ENCODE measurements around the gene FBXL15.

FBXL15 gene

DNA sequence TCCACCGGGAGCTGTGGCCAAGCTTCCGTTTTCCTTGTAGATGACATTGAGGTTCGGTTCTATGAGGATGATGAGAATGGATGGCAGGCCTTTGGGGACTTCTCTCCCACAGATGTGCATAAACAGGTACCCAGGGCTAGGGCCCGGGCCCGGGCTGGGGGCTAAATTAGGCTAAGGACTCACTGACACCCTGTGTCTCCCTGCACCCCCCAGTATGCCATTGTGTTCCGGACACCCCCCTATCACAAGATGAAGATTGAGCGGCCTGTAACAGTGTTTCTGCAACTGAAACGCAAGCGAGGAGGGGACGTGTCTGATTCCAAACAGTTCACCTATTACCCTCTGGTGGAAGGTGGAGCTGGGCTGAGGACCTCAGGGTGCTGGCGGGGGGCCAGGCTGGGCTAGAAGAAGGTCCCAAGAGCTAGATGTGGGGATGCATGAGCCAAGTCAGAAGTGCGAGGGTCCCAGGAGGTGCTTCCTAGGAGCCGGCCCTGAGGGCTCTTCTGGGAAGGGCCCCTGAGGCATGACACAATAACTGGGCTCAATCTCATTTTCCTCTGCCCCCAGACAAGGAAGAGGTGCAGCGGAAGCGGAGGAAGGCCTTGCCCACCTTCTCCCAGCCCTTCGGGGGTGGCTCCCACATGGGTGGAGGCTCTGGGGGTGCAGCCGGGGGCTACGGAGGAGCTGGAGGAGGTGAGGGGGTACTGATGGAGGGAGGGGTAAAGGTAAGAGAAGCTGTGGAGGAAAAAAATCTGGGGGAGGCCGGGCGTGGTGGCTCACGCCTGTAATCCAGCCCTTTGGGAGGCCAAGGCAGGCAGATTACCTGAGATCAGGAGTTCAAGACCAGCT, 22.2 kb upstream of the FBXL15 start:
- no peak for DNase-seq

DNA sequence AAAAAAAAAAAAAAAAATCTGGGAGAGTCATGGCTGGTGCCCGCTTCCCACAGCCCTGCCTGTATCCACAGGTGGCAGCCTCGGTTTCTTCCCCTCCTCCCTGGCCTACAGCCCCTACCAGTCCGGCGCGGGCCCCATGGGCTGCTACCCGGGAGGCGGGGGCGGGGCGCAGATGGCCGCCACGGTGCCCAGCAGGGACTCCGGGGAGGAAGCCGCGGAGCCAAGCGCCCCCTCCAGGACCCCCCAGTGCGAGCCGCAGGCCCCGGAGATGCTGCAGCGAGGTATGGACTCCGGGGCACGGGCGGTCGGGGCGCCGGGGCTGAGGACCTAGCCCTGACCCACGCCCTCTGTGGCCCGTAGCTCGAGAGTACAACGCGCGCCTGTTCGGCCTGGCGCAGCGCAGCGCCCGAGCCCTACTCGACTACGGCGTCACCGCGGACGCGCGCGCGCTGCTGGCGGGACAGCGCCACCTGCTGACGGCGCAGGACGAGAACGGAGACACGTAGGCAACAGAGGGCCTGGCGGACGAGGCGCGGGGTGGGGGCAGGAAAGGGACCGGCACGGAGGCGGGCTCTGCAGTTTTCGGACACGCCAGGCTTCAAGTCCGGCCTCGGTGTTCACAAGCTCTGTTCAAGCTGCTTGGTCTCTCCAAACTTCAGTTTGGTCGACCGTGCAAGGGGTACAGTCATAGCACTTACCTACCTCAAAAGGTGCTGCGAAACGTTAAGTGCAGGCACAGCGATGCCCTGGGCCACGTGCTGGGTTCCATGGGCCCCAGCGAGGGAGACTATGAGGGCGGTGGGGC, 21.2 kb upstream of the FBXL15 start:
- peak; percentile 92 for DNase-seq

DNA sequence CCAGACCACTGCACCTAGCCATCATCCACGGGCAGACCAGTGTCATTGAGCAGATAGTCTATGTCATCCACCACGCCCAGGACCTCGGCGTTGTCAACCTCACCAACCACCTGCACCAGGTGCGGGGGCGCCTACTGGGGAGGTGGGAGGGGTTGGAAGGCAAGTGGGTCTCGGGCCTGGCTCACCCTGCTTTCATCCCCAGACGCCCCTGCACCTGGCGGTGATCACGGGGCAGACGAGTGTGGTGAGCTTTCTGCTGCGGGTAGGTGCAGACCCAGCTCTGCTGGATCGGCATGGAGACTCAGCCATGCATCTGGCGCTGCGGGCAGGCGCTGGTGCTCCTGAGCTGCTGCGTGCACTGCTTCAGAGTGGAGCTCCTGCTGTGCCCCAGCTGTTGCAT, 20.6 kb upstream of the FBXL15 start:
- no peak for DNase-seq

- DNase-seq: no peak
Observed at GRCh38 chr10:102400598-102401341, 19.9 kb upstream of the FBXL15 start.

DNA sequence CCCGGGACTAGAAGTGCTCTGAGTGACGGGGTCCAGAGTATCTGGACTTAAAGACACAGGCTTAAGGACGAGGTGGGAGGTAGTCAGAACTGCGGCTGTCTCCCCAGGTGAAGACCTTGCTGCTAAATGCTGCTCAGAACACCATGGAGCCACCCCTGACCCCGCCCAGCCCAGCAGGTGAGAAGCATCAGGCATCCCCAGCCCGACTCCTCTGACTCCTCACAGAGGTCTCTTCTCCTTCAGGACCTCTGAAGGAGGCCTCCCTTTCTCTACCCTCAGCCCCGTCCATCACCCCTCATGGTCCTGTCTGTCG, 19.3 kb upstream of the FBXL15 start:
- DNase-seq: no peak

DNA sequence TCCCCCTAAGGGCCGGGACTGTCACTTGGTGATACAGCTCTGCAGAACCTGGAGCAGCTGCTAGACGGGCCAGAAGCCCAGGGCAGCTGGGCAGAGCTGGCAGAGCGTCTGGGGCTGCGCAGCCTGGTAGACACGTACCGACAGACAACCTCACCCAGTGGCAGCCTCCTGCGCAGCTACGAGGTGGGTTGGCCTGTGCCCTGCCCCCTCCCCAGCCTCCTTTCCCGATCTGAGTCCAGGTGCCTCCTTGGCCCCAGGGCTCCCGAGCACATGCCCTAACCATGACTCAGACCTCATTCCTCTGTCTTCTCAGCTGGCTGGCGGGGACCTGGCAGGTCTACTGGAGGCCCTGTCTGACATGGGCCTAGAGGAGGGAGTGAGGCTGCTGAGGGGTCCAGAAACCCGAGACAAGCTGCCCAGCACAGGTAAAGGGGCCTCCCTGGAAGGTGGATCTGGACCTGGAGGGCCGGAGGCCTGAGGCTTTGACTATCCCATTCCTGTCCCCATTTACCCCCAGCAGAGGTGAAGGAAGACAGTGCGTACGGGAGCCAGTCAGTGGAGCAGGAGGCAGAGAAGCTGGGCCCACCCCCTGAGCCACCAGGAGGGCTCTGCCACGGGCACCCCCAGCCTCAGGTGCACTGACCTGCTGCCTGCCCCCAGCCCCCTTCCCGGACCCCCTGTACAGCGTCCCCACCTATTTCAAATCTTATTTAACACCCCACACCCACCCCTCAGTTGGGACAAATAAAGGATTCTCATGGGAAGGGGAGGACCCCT, 18.7 kb upstream of the FBXL15 start:
- DNase-seq: no peak

- no peak for DNase-seq
Observed at GRCh38 chr10:102402512-102402896, 18.1 kb upstream of the FBXL15 start.

DNA sequence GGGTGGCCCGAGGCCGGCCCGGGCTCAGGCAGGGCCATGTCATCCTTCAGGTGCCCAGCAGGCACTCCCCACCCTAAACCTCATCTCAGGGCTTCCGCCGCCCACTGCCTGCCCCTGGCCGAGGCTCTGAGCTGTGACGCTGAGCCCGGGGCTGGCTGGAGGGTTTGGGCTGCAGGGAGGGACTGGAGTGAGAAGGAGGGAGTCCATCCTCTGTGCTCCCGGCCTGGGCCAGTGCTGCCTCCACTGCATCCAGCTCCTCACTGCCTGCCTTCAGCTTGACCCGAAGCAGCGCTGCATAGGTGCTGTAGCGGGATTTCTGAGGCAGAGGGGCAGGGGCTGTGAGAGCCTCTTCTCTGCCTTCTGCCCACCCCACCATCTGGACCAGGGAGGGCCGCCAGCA, 17.5 kb upstream of the FBXL15 start:
- no peak for DNase-seq

GRCh38 chr10:102404361-102405107, 16.1 kb upstream of the FBXL15 start:
- DNase-seq: no peak

- DNase-seq: no peak
Observed at GRCh38 chr10:102405108-102405571, 15.5 kb upstream of the FBXL15 start.

DNA sequence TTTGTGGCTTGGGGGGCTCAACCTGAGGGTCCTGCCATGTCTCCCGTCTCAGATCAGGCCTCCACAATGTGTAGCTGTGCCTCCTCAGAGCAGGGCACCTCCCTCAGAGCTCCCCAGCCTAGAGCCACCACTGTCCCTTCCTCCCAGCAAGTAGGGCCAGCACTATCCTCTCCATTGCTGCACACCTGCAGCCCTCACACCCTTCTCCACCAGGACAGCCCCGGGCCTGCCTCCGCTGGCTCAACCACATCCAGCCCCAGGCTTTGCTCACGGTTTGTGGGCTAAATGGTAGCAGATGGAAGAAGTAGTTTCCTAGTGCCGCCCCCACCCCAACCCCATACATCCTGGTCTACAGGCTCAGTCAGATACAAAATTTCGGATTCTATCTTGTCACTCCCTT, 15.0 kb upstream of the FBXL15 start:
- DNase-seq: no peak

GRCh38 chr10:102406815-102407214, 13.8 kb upstream of the FBXL15 start:
- no peak for DNase-seq

GRCh38 chr10:102407425-102408130, 13.1 kb upstream of the FBXL15 start:
- DNase-seq: no peak

DNA sequence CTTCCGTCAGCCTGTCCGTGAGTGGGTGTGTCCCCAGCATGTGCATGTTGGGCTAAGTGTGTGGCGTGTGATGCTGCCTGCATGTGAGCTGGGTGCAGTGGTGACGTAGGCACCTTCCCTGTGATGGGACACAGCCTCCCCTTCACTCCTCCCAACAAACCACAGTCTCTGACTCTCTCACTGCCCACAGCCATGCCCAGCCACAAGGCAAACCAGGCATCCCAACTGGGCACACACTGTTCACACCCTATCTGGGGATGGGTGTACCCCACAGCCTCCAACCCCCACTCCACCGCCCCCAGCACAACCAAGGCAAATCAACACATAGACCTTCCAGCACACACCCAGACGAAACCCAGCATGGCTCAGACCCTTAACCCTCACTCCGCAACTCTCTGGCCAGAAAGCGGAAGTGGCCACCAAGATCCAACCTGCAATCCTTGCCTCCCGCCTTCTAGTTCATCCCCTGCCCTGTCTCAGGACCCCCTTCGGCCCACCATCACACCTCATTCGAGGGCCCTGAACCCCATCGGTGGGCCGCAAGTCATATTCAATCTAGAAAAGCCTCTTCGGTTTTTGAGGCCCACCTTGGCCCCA, 12.4 kb upstream of the FBXL15 start:
- peak; percentile 35 for DNase-seq

GRCh38 chr10:102408728-102409603, 11.7 kb upstream of the FBXL15 start:
- DNase-seq: peak; percentile 87

- DNase-seq: no peak
Observed at GRCh38 chr10:102409604-102410428, 10.8 kb upstream of the FBXL15 start.

DNA sequence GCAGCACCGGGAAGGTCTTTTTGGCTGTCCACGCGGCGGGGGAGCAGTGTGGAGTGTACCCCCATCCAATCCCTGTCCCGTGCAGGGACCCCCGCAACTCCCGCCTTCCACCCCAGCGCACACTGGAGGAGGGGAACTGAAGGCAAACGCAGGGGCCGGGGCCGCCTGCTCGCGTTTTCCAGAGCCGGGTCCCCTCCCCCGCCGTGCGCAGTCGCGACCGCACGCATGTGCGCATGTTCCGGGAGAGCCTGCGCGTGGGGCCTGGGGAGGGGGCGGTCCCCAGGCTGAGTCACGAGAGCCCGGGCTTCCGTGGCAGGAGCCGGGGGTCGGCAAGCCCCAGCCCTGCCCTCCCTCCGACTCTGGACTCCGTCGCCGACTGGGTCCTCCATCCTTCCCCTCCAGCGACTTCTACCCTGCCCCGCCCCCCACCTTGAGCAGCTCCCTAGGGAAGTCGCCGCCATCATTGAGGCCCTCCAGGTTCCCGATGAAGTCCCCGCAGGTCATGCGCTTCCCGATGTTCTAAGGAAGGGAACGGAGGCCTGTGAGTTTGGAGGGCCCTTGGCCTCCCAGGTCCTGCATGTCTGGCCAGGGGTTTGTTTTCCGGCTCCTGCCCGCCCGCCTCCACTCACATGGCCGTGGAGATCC, 10.1 kb upstream of the FBXL15 start:
- DNase-seq: peak; percentile 83
